SK-N-SH (cell line): ENCODE data around the gene CHAT. TPM values are rescaled to one million over a fixed set of nuclear protein-coding genes. Genes with fewer than 3 reads are reported as not detected.

ENCODE experiments used
- CTCF ChIA-PET: fragments of 300-600, 350-600 bp; formaldehyde crosslinking; extraction: SDS; loops from one replicate; lab custom pipeline; 2021; lab: Yijun Ruan, JAX
- POLR2A ChIA-PET: fragments of 350-600 bp; sonication (Branson Sonifier 250); formaldehyde crosslinking; extraction: SDS; loops from one replicate; lab custom pipeline; 2020; ENCODE audit warnings: antibody characterized with exemption, inconsistent platforms; lab: Yijun Ruan, JAX
- DNase-seq: peaks from one replicate; pipeline ENCODE4 v3.0.0; 2012
- H2AFZ ChIP-seq: fragments of 200-600 bp; sonication (generic); 2 replicates; pipeline ENCODE4 v1.8.1; 2016; ENCODE audit warnings: antibody characterized with exemption, mild to moderate bottlenecking, low read depth
- H3F3A ChIP-seq: fragments of 200-600 bp; sonication (generic); replicated peaks from 2 replicates; pipeline ENCODE3; 2016; ENCODE audit warnings: antibody characterized with exemption, mild to moderate bottlenecking; ENCODE audit not compliant: insufficient read depth
- H3K27ac ChIP-seq, 2 experiments: fragments of 200-500 bp in 1 of 2; fragments of 200-600 bp in 1 of 2; sonication (Bioruptor generic) in 1 of 2; sonication (generic), shearing (Covaris generic) in 1 of 2; 2 replicates each; pipeline versions ENCODE4 v1.5.1 to v1.6.1; 2014 to 2016; ENCODE audit warnings: low read depth in 2 of 2, inconsistent platforms in 1 of 2, low read length in 1 of 2, mild to moderate bottlenecking in 1 of 2, mixed read lengths in 1 of 2
- H3K27me3 ChIP-seq: fragments of 200-600 bp; sonication (generic), shearing (Covaris generic); 2 replicates; pipeline ENCODE4 v1.6.1; 2016; ENCODE audit warnings: mixed run types; ENCODE audit not compliant: insufficient read depth
- H3K36me3 ChIP-seq, 2 experiments: fragments of 200-500 bp in 1 of 2; fragments of 200-600 bp in 1 of 2; sonication (Bioruptor generic) in 1 of 2; sonication (generic) in 1 of 2; replicated peaks in 1 of 2; 2 replicates each; pipeline versions ENCODE3 to v1.5.1; 2014 to 2016; ENCODE audit warnings: low read length in 1 of 2, mild to moderate bottlenecking in 1 of 2; ENCODE audit not compliant: insufficient read depth in 2 of 2, control insufficient read depth in 1 of 2
- H3K4me1 ChIP-seq, 2 experiments: fragments of 200-500 bp in 1 of 2; fragments of 200-600 bp in 1 of 2; sonication (Bioruptor generic) in 1 of 2; sonication (generic), shearing (Covaris generic) in 1 of 2; 2 replicates each; pipeline versions ENCODE4 v1.5.1 to v1.6.1; 2014 to 2016; ENCODE audit warnings: low read depth in 1 of 2, low read length in 1 of 2, mixed run types in 1 of 2; ENCODE audit not compliant: insufficient read depth in 2 of 2, control insufficient read depth in 1 of 2
- H3K4me2 ChIP-seq: fragments of 200-600 bp; sonication (generic), shearing (Covaris generic); 2 replicates; pipeline ENCODE4 v1.6.1; 2017; ENCODE audit warnings: mixed run types
- H3K4me3 ChIP-seq, 2 experiments: fragments of 200-500 bp in 1 of 2; fragments of 200-600 bp in 1 of 2; sonication (Bioruptor generic) in 1 of 2; sonication (generic), shearing (Covaris generic) in 1 of 2; 2 replicates each; pipeline versions ENCODE4 v1.5.1 to v1.8.1; 2014 to 2016; ENCODE audit warnings: low read depth in 2 of 2, inconsistent platforms in 1 of 2, low read length in 1 of 2, mild to moderate bottlenecking in 1 of 2, mixed read lengths in 1 of 2, moderate library complexity in 1 of 2
- H3K79me2 ChIP-seq: fragments of 200-600 bp; sonication (generic); 2 replicates; pipeline ENCODE4 v1.8.1; 2017; ENCODE audit warnings: mild to moderate bottlenecking; ENCODE audit not compliant: insufficient read depth
- H3K9ac ChIP-seq: fragments of 200-600 bp; sonication (generic); 2 replicates; pipeline ENCODE4 v1.6.1; 2017; ENCODE audit warnings: mixed run types
- H3K9me2 ChIP-seq: fragments of 200-600 bp; sonication (generic); 2 replicates; pipeline ENCODE4 v1.6.1; 2017; ENCODE audit warnings: mixed run types
- H3K9me3 ChIP-seq: fragments of 200-600 bp; sonication (generic); 2 replicates; pipeline ENCODE4 v1.6.1; 2017; ENCODE audit warnings: mixed run types, mild to moderate bottlenecking, moderate library complexity
- H4K20me1 ChIP-seq: fragments of 200-600 bp; sonication (generic); 2 replicates; pipeline ENCODE4 v1.6.1; 2017; ENCODE audit warnings: mild to moderate bottlenecking, mixed run types; ENCODE audit not compliant: insufficient read depth
- ELF1 ChIP-seq: IDR thresholded peaks from 2 replicates; pipeline ENCODE4 v1.4.0; 2012
- FOXM1 ChIP-seq: IDR thresholded peaks from 2 replicates; pipeline ENCODE4 v1.4.0; 2012; ENCODE audit warnings: low read depth, mild to moderate bottlenecking
- GATA2 ChIP-seq: sonication (generic); formaldehyde crosslinking; IDR thresholded peaks from 2 replicates; pipeline ENCODE4 v1.5.0; 2020; ENCODE audit warnings: mild to moderate bottlenecking, missing genetic modification reagents
- MEF2A ChIP-seq: IDR thresholded peaks from 2 replicates; pipeline ENCODE4 v1.4.0; 2012; ENCODE audit warnings: low read depth, borderline replicate concordance
- MXI1 ChIP-seq: IDR thresholded peaks from 2 replicates; pipeline ENCODE4 v1.6.1; 2012; ENCODE audit warnings: mild to moderate bottlenecking, low read depth, low read length, improper control_type of control experiment
- NFIC ChIP-seq: IDR thresholded peaks from 2 replicates; pipeline ENCODE4 v1.4.0; 2012; ENCODE audit warnings: borderline replicate concordance
- POLR2AphosphoS5 ChIP-seq: IDR thresholded peaks from 2 replicates; pipeline ENCODE4 v1.6.1; 2012; ENCODE audit warnings: low read depth, low read length
- RAD21 ChIP-seq: IDR thresholded peaks from 2 replicates; pipeline ENCODE4 v1.6.1; 2012; ENCODE audit warnings: mild to moderate bottlenecking, low read length
- SMC3 ChIP-seq: IDR thresholded peaks from 2 replicates; pipeline ENCODE4 v1.6.1; 2012; ENCODE audit warnings: low read depth, low read length, improper control_type of control experiment
- TAF1 ChIP-seq: IDR thresholded peaks from 2 replicates; pipeline ENCODE4 v1.6.1; 2012; ENCODE audit warnings: low read depth, mild to moderate bottlenecking, low read length, moderate library complexity, borderline replicate concordance
- TCF12 ChIP-seq: IDR thresholded peaks from 2 replicates; pipeline ENCODE4 v1.4.0; 2012
- YY1 ChIP-seq: IDR thresholded peaks from 2 replicates; pipeline ENCODE4 v1.4.0; 2012; ENCODE audit warnings: low read depth, mild to moderate bottlenecking
- WGBS: methylation state at CpG from one replicate; pipeline ENCODE4 v1.1.6; 2017; ENCODE audit warnings: low lambda C conversion rate; 5-methylcytosine and 5-hydroxymethylcytosine counted together
- polyA plus RNA-seq, 3 experiments: library from polyadenylated mRNA; depleted of rRNA; stranded (reverse); fragments of >200 nt; gene quantifications; 2 replicates each; pipeline ENCODE4 v1.2.3, GENCODE V29; 2012
- TF ChIP-seq, protein P1 (sequence below): fragments of 200-600 bp; sonication (generic); IDR thresholded peaks from 2 replicates; pipeline ENCODE4 v1.6.1; 2017; ENCODE audit warnings: antibody characterized with exemption, mild to moderate bottlenecking, moderate library complexity
- TF ChIP-seq, protein P2 (sequence below): fragments of 150-350 bp; IDR thresholded peaks from 2 replicates; pipeline ENCODE4 v1.6.1; 2017; ENCODE audit warnings: antibody characterized with exemption, low read length, low read depth, borderline replicate concordance
- TF ChIP-seq, protein P3 (sequence below): IDR thresholded peaks from 2 replicates; pipeline ENCODE4 v1.6.1; 2012; ENCODE audit warnings: mild to moderate bottlenecking, low read depth, low read length, moderate library complexity
- TF ChIP-seq, protein P4 (sequence below): IDR thresholded peaks from 2 replicates; pipeline ENCODE4 v1.4.0; 2012; ENCODE audit warnings: low read depth
- TF ChIP-seq, protein P5 (sequence below): fragments of 150-350 bp; IDR thresholded peaks from 2 replicates; pipeline ENCODE4 v1.6.1; 2016; ENCODE audit warnings: mild to moderate bottlenecking, low read depth, low read length

The CHAT gene
- polyA plus RNA-seq, 1 of the 3 experiments (the other 2 are of a cell fraction) = not detected

DNA sequence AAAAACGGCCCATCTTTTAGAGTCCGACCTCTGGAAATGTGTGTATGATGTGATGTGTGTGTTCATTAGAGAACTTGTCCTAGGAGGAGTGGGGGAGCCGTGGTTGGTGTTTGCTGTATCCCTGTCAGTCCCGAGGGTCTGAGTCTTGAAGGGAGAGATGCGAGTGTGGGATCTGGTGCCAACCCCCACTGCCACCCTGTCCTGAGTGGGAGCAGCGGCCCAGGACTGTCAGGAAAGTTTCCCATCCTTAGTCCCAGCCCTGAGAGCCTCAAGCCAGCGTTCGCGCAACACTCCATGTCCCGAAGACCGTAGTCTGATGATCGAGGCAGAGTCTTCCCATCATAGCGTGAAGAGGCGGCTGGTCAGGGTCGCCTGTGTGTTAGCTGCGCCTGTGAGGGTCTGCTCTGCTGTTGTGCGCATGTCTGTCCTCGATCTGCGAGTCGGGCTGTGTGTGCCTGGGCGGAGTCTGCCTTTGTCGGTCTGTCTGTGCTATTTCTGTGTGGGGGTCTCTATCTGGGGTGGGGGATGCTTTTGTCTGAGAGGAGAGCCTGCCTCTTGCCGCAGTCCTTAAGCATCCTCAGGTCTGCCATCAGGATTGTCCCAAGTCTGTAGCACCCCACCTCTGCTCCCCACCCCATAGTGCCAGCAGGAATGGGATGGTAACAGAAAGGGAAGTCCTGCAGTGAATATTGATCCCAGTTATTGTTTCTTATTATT is 514 bp upstream of the CHAT start:
- CTCF ChIA-PET = interaction anchor here (1.1 to 1.5 kb wide), 2 partner anchors 20 to 38 kb away, joined by 3 read pairs; no protein-coding TSS in a partner anchor
- TF ChIP-seq ELF1 (no peak), YY1 (no peak), TAF1 (no peak)
- TF ChIP-seq, protein P1, sequence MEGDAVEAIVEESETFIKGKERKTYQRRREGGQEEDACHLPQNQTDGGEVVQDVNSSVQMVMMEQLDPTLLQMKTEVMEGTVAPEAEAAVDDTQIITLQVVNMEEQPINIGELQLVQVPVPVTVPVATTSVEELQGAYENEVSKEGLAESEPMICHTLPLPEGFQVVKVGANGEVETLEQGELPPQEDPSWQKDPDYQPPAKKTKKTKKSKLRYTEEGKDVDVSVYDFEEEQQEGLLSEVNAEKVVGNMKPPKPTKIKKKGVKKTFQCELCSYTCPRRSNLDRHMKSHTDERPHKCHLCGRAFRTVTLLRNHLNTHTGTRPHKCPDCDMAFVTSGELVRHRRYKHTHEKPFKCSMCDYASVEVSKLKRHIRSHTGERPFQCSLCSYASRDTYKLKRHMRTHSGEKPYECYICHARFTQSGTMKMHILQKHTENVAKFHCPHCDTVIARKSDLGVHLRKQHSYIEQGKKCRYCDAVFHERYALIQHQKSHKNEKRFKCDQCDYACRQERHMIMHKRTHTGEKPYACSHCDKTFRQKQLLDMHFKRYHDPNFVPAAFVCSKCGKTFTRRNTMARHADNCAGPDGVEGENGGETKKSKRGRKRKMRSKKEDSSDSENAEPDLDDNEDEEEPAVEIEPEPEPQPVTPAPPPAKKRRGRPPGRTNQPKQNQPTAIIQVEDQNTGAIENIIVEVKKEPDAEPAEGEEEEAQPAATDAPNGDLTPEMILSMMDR = no peak
- TF ChIP-seq, protein P2, sequence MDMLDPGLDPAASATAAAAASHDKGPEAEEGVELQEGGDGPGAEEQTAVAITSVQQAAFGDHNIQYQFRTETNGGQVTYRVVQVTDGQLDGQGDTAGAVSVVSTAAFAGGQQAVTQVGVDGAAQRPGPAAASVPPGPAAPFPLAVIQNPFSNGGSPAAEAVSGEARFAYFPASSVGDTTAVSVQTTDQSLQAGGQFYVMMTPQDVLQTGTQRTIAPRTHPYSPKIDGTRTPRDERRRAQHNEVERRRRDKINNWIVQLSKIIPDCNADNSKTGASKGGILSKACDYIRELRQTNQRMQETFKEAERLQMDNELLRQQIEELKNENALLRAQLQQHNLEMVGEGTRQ = no peak
- H3K27me3 ChIP-seq = no peaks in the 10 kb centered on the region; the same call in 1 of the 2 replicates

DNA sequence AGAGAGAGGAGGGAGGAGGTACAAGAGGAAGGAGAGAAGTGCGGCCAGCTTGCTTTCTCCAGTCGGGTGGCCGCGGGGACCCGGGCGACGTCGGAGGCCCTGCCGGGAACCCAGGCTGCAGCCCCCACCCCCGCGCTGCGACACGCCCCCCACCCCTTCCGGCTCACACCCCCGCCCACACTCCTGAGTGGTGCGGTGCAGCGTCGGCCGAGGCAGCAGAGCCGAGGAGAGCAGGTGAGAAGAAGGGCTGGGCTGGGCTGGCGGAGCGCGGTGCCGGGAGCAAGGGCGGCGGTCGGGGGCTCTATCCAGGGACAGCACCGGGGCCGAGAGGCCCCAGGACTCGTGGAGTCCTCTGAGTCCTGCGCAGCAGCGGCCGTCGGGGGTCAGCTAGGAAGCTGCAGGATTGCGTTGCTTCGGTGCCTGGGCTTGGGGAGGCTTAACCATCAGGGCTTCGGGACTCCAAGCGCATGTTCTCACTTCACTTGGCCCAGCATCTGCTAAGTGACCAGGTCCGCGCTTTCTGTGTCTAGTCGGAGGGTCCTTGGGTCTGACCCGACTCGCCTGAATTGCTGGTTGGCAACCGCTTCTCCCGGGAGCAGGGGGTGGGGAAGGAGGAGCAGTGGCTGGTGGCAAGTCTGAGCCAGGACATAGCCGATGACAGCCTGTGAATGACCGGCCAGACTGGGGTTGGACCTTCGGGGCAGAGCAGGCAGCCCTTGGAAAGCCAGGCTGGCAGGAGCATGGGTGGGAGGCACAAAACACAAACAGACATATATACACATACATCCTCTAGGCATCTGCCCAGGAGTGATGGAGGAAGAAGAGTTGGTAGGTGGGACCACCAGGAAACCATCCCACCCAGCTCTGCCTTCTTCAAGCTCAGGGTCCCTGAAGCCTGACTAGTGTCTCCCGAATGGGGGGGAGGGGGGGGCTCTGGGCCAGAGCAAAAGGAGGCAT is 683 bp downstream of the CHAT start:
- H3K9me2 ChIP-seq = no peaks in the 10 kb centered on the region
- H3K9ac ChIP-seq = no peak overlapping the region
- 76% methylated on average over 34 of the region's 49 CpGs for WGBS
- no peaks in the 10 kb centered on the region for H4K20me1 ChIP-seq
- H3F3A ChIP-seq = no peaks in the 10 kb centered on the region
- peaks cover 0 to 48% of the 10 kb centered on the region in 2 experiments; a peak in 1 of 4 replicates for H3K4me1 ChIP-seq
- no peak overlapping the region for H2AFZ ChIP-seq
- ChIA-PET CTCF (no interaction called here), POLR2A (no interaction called here)
- no peak overlapping the region for H3K27ac ChIP-seq
- no peak for DNase-seq
- H3K79me2 ChIP-seq = no peaks in the 10 kb centered on the region
- no peaks in the 10 kb centered on the region for H3K9me3 ChIP-seq
- no peak overlapping the region for H3K4me2 ChIP-seq
- no peak overlapping the region for H3K4me3 ChIP-seq
- no peaks in the 10 kb centered on the region for H3K36me3 ChIP-seq
- H3K27me3 ChIP-seq = no peaks in the 10 kb centered on the region; the same call in 1 of the 2 replicates
- TF ChIP-seq MXI1 (no peak), NFIC (no peak), SMC3 (no peak), RAD21 (no peak), TAF1 (no peak), TCF12 (no peak), POLR2AphosphoS5 (no peak), MEF2A (no peak), GATA2 (CRISPR knock-in tag) (no peak), FOXM1 (no peak)
- TF ChIP-seq, protein P3, sequence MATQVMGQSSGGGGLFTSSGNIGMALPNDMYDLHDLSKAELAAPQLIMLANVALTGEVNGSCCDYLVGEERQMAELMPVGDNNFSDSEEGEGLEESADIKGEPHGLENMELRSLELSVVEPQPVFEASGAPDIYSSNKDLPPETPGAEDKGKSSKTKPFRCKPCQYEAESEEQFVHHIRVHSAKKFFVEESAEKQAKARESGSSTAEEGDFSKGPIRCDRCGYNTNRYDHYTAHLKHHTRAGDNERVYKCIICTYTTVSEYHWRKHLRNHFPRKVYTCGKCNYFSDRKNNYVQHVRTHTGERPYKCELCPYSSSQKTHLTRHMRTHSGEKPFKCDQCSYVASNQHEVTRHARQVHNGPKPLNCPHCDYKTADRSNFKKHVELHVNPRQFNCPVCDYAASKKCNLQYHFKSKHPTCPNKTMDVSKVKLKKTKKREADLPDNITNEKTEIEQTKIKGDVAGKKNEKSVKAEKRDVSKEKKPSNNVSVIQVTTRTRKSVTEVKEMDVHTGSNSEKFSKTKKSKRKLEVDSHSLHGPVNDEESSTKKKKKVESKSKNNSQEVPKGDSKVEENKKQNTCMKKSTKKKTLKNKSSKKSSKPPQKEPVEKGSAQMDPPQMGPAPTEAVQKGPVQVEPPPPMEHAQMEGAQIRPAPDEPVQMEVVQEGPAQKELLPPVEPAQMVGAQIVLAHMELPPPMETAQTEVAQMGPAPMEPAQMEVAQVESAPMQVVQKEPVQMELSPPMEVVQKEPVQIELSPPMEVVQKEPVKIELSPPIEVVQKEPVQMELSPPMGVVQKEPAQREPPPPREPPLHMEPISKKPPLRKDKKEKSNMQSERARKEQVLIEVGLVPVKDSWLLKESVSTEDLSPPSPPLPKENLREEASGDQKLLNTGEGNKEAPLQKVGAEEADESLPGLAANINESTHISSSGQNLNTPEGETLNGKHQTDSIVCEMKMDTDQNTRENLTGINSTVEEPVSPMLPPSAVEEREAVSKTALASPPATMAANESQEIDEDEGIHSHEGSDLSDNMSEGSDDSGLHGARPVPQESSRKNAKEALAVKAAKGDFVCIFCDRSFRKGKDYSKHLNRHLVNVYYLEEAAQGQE = no peak
- TF ChIP-seq, protein P4, sequence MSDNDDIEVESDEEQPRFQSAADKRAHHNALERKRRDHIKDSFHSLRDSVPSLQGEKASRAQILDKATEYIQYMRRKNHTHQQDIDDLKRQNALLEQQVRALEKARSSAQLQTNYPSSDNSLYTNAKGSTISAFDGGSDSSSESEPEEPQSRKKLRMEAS = no peak
- TF ChIP-seq, protein P5, sequence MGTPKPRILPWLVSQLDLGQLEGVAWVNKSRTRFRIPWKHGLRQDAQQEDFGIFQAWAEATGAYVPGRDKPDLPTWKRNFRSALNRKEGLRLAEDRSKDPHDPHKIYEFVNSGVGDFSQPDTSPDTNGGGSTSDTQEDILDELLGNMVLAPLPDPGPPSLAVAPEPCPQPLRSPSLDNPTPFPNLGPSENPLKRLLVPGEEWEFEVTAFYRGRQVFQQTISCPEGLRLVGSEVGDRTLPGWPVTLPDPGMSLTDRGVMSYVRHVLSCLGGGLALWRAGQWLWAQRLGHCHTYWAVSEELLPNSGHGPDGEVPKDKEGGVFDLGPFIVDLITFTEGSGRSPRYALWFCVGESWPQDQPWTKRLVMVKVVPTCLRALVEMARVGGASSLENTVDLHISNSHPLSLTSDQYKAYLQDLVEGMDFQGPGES = no peak

More for the DNA sequence above, 514 bp upstream of the CHAT start:
- H3K27ac ChIP-seq = no peak overlapping the region
- no peaks in the 10 kb centered on the region for H3K9me3 ChIP-seq
- H3K4me1 ChIP-seq = peaks cover 0 to 55% of the 10 kb centered on the region in 2 experiments; a peak in 1 of 4 replicates
- H3K79me2 ChIP-seq = no peaks in the 10 kb centered on the region
- H3K4me2 ChIP-seq = no peak overlapping the region
- H3K36me3 ChIP-seq = no peaks in the 10 kb centered on the region
- no peak for DNase-seq
- no peaks in the 10 kb centered on the region for H4K20me1 ChIP-seq
- H3K9me2 ChIP-seq = no peaks in the 10 kb centered on the region
- WGBS = 74% methylated on average over 21 of the region's 23 CpGs
- POLR2A ChIA-PET = no interaction called here
- no peak overlapping the region for H3K4me3 ChIP-seq
- no peak overlapping the region for H3K9ac ChIP-seq
- H2AFZ ChIP-seq = no peak overlapping the region
- H3F3A ChIP-seq = no peaks in the 10 kb centered on the region
